Fibroblast of lung (primary cell): Measurements from ENCODE around the gene WASHC4.

Experiments used
- EZH2 ChIP-seq: IDR thresholded peaks from 2 replicates; pipeline ENCODE4 v1.5.1; 2012; ENCODE audit warnings: low read length, control low read depth, mild to moderate bottlenecking; ENCODE audit errors: missing control alignments
- TF ChIP-seq, protein P1 (sequence below), 2 donors: IDR thresholded peaks in 1 of 2; conservative IDR thresholded peaks in 1 of 2; 1 replicate in 1 of 2; 2 replicates in 1 of 2; pipeline ENCODE4 v1.5.1; 2011 to 2012; ENCODE audit warnings: low read length in 2 of 2, control low read depth in 1 of 2, inconsistent platforms in 1 of 2, low read depth in 1 of 2, mild to moderate bottlenecking in 1 of 2

DNA sequence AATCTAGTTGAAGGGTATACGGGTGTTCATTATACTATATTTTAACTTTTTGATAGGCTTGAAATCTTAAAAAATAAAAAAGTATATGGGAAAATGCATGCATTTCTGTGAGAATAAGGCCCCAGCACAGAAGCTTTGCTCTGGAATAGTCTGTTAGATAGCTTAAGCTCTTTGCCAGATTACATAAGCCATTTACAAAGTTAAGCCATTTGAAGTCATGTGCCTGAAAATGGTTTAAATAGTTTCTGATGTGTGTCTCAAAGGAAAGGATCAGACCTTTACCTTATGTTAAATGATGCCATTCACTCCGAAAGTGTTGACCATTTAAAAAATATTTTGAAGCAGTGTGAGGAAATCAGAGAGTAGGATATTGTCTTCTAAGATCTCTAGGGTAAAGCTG lies 51.3 kb downstream of the WASHC4 start:
- TF ChIP-seq, protein P1, sequence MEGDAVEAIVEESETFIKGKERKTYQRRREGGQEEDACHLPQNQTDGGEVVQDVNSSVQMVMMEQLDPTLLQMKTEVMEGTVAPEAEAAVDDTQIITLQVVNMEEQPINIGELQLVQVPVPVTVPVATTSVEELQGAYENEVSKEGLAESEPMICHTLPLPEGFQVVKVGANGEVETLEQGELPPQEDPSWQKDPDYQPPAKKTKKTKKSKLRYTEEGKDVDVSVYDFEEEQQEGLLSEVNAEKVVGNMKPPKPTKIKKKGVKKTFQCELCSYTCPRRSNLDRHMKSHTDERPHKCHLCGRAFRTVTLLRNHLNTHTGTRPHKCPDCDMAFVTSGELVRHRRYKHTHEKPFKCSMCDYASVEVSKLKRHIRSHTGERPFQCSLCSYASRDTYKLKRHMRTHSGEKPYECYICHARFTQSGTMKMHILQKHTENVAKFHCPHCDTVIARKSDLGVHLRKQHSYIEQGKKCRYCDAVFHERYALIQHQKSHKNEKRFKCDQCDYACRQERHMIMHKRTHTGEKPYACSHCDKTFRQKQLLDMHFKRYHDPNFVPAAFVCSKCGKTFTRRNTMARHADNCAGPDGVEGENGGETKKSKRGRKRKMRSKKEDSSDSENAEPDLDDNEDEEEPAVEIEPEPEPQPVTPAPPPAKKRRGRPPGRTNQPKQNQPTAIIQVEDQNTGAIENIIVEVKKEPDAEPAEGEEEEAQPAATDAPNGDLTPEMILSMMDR (conservative IDR thresholded peaks at IDR 0.05 in 1 of 2, IDR thresholded peaks at IDR 0.05 in 1 of 2; ENCODE audit: low read depth in 1 of 2, low read length in 2 of 2), result no peak
- no peak for TF ChIP-seq EZH2
